ENCODE measurements around the gene ANO10.
"Not testable (repeated sequence)": the region's sequence is repeated elsewhere in the genome, so short reads cannot be mapped to it uniquely, and the experiment has no call there.

The ANO10 gene

GRCh38 chr3:43531835-43532234 is 90.0 kb downstream of the ANO10 start:
- DNase-seq, result peak in 13 of 42 donors; percentile 3 to 46 (median 26)
- intact Hi-C loops (cut with DNase I), result no loop called here

- no peak for DNase-seq
- intact Hi-C loops (cut with DNase I), result no loop called here
Measured at GRCh38 chr3:43528498-43529099, 93.2 kb downstream of the ANO10 start.

- intact Hi-C loops (cut with DNase I), result no loop called here
Measured at GRCh38 chr3:43526956-43527355, 94.9 kb downstream of the ANO10 start.

GRCh38 chr3:43525941-43526607 is 95.7 kb downstream of the ANO10 start:
- DNase-seq, result no peak
- intact Hi-C loops (cut with DNase I), result no loop called here

More at GRCh38 chr3:43526956-43527355, 94.9 kb downstream of the ANO10 start:
- no peak for DNase-seq

GRCh38 chr3:43525386-43525785 is 96.4 kb downstream of the ANO10 start:
- intact Hi-C loops (cut with DNase I), result no loop called here
- DNase-seq, result no peak

- intact Hi-C loops (cut with DNase I), result no loop called here
- DNase-seq, result no peak
Measured at GRCh38 chr3:43523454-43524053, 98.3 kb downstream of the ANO10 start.

- no peak for DNase-seq
- intact Hi-C loops (cut with DNase I), result no loop called here
Measured at GRCh38 chr3:43522727-43523362, 99.0 kb downstream of the ANO10 start.

GRCh38 chr3:43521941-43522340 is 99.9 kb downstream of the ANO10 start:
- DNase-seq, result no peak
- intact Hi-C loops (cut with DNase I), result no loop called here

- intact Hi-C loops (cut with DNase I), result not testable (repeated sequence)
Measured at GRCh38 chr3:43518515-43518914, 103.3 kb downstream of the ANO10 start.

GRCh38 chr3:43515970-43516635 is 105.7 kb downstream of the ANO10 start:
- no peak for DNase-seq
- intact Hi-C loops (cut with DNase I), result no loop called here

More at GRCh38 chr3:43518515-43518914, 103.3 kb downstream of the ANO10 start:
- not testable (repeated sequence) for DNase-seq

GRCh38 chr3:43515208-43515917 is 106.4 kb downstream of the ANO10 start:
- intact Hi-C loops (cut with DNase I), result no loop called here
- DNase-seq, result no peak

GRCh38 chr3:43512754-43513404 is 108.9 kb downstream of the ANO10 start:
- DNase-seq, result no peak
- intact Hi-C loops (cut with DNase I), result no loop called here

GRCh38 chr3:43506644-43507043 is 115.2 kb downstream of the ANO10 start:
- intact Hi-C loops (cut with DNase I), result no loop called here
- no peak for DNase-seq

- DNase-seq, result no peak
- intact Hi-C loops (cut with DNase I), result no loop called here
Measured at GRCh38 chr3:43505351-43505750, 116.5 kb downstream of the ANO10 start.

- intact Hi-C loops (cut with DNase I), result no loop called here
Measured at GRCh38 chr3:43503067-43503728, 118.6 kb downstream of the ANO10 start.

GRCh38 chr3:43499256-43499655 is 122.6 kb downstream of the ANO10 start:
- intact Hi-C loops (cut with DNase I), result no loop called here

More at GRCh38 chr3:43503067-43503728, 118.6 kb downstream of the ANO10 start:
- DNase-seq, result no peak

GRCh38 chr3:43497905-43498365 is 123.9 kb downstream of the ANO10 start:
- DNase-seq, result no peak
- intact Hi-C loops (cut with DNase I), result no loop called here

More at GRCh38 chr3:43499256-43499655, 122.6 kb downstream of the ANO10 start:
- DNase-seq, result peak in 6 of 42 donors; percentile 4 to 41 (median 8)

- no peak for DNase-seq
- intact Hi-C loops (cut with DNase I), result no loop called here
Measured at GRCh38 chr3:43497422-43497821, 124.4 kb downstream of the ANO10 start.

Measured in head of caudate nucleus (tissue), 42 donors.